ENCODE measurements around the gene STOML3. TPM values are rescaled to one million over a fixed set of nuclear protein-coding genes. Genes with fewer than 3 reads are reported as not detected.

The STOML3 gene
- total RNA-seq, 1 donor from 2014 or later = not detected

DNA sequence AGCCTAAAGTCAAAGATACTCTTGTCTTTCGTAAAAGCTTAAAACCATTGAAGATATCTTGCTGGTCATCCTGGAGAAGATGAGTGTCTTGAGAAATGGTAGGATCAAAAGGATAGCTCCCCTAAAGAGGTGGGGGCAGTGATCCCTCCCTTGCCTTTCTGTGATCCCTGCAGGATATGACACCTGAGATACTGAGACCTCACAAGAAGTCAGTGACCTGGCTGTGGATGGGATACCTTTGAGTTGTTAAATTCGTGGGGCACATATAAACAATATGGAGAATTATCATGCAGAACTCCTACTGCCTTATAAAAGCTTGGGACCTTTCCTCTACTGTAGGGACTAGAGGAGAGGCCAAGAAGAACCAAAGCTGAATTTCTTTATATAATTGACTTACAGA, 21.4 kb downstream of the STOML3 start:
- Mint-ChIP-seq H3K36me3 (ENCODE audit: low read depth) (no peaks in the 10 kb centered on the region), H3K4me1 (no peaks in the 10 kb centered on the region), H3K27me3 (peaks cover 2% of the 10 kb centered on the region), H3K9me3 (no peaks in the 10 kb centered on the region), H3K27ac (no peak overlapping the region), H3K4me3 (no peak overlapping the region)
- POLR2A ChIA-PET = no interaction called here
- DNase-seq (no peak), ATAC-seq (ENCODE audit: low read depth) (no peak)
- TF ChIP-seq, protein P1, sequence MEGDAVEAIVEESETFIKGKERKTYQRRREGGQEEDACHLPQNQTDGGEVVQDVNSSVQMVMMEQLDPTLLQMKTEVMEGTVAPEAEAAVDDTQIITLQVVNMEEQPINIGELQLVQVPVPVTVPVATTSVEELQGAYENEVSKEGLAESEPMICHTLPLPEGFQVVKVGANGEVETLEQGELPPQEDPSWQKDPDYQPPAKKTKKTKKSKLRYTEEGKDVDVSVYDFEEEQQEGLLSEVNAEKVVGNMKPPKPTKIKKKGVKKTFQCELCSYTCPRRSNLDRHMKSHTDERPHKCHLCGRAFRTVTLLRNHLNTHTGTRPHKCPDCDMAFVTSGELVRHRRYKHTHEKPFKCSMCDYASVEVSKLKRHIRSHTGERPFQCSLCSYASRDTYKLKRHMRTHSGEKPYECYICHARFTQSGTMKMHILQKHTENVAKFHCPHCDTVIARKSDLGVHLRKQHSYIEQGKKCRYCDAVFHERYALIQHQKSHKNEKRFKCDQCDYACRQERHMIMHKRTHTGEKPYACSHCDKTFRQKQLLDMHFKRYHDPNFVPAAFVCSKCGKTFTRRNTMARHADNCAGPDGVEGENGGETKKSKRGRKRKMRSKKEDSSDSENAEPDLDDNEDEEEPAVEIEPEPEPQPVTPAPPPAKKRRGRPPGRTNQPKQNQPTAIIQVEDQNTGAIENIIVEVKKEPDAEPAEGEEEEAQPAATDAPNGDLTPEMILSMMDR (IDR thresholded peaks at IDR 0.05) = no peak
- CTCF ChIA-PET = no interaction called here
- intact Hi-C loops (cut with micrococcal nuclease) = no loop called here

DNA sequence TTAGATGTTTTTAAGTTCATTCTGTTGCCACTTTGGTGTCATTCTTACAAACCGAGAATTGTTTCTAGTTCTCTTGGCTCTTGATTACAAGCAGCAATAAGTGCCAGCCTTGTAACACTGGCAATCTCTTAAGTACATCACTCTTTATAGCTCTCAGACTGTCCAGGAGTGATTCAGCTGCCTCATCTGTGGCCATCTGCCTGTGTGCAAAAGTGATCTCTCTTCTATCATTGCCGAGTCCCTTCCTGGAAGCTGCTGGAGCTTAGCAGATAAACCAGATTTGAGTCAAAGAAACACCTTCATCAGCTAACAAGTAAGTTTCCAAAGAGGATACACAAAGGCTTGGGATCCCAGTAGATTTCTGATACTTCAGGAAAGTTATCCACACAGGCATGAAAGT, 23.2 kb downstream of the STOML3 start:
- H3K36me3 Mint-ChIP-seq (ENCODE audit: low read depth) = no peaks in the 10 kb centered on the region
- TF ChIP-seq, protein P1 (IDR thresholded peaks at IDR 0.05) = no peak
- no peak overlapping the region for H3K27ac Mint-ChIP-seq
- peaks cover 2% of the 10 kb centered on the region for H3K27me3 Mint-ChIP-seq
- DNase-seq (no peak), ATAC-seq (ENCODE audit: low read depth) (no peak)
- CTCF ChIA-PET = no interaction called here
- no peaks in the 10 kb centered on the region for H3K4me1 Mint-ChIP-seq
- no peak overlapping the region for H3K4me3 Mint-ChIP-seq
- intact Hi-C loops (cut with micrococcal nuclease) = no loop called here
- POLR2A ChIA-PET = no interaction called here
- H3K9me3 Mint-ChIP-seq = no peaks in the 10 kb centered on the region

DNA sequence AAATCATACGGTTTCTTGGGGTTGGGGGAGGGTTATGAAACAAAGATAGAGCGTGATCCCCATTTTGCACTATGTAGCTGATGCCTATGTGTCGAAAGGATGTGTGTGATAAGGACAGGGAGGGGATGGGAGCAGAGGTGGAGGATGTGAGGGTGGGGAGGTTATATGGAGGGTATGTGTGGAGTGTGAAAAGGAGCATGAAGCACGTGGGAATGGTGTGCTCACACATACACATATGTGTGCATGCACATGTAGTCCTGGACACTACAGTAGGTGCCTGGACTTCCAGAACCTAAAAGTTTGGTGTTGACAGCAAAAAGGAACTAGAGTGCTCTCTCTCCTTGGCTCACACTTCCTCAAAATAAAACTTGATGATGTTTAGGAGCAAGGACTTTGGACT, 25.4 kb downstream of the STOML3 start:
- Mint-ChIP-seq H3K36me3 (ENCODE audit: low read depth) (no peaks in the 10 kb centered on the region), H3K27me3 (peaks cover 3% of the 10 kb centered on the region), H3K9me3 (no peaks in the 10 kb centered on the region), H3K4me3 (no peak overlapping the region), H3K4me1 (no peaks in the 10 kb centered on the region), H3K27ac (no peak overlapping the region)
- ATAC-seq (ENCODE audit: low read depth) (no peak), DNase-seq (no peak)
- ChIA-PET CTCF (no interaction called here), POLR2A (no interaction called here)
- intact Hi-C loops (cut with micrococcal nuclease) = no loop called here
- TF ChIP-seq, protein P1 (IDR thresholded peaks at IDR 0.05) = no peak

DNA sequence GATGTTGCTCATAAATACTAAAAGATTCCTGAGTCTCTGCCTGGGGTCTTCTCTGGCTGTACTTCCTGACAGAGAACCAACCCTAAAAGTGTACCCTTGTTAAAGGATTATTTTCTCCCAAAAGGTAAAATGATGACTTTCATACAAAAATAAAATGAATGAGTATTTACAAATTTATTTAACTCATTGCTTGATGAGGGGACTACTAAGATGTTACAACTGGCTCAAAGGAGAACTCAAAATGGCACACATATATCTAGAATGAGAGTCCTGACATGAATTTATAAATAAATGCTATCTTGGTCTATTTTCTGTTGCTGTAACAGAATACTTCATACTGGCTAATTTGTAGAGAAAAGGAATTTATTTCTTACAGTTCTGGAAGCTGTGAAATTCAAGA, 30.5 kb downstream of the STOML3 start:
- peaks cover 2% of the 10 kb centered on the region for H3K27me3 Mint-ChIP-seq
- ATAC-seq (ENCODE audit: low read depth) (no peak), DNase-seq (no peak)
- ChIA-PET POLR2A (no interaction called here), CTCF (no interaction called here)
- intact Hi-C loops (cut with micrococcal nuclease) = no loop called here
- TF ChIP-seq, protein P1 (IDR thresholded peaks at IDR 0.05) = no peak
- H3K4me3 Mint-ChIP-seq = no peak overlapping the region
- no peak overlapping the region for H3K27ac Mint-ChIP-seq
- H3K9me3 Mint-ChIP-seq = peaks cover 8% of the 10 kb centered on the region
- no peaks in the 10 kb centered on the region for H3K36me3 Mint-ChIP-seq (ENCODE audit: low read depth)
- H3K4me1 Mint-ChIP-seq = no peaks in the 10 kb centered on the region

DNA sequence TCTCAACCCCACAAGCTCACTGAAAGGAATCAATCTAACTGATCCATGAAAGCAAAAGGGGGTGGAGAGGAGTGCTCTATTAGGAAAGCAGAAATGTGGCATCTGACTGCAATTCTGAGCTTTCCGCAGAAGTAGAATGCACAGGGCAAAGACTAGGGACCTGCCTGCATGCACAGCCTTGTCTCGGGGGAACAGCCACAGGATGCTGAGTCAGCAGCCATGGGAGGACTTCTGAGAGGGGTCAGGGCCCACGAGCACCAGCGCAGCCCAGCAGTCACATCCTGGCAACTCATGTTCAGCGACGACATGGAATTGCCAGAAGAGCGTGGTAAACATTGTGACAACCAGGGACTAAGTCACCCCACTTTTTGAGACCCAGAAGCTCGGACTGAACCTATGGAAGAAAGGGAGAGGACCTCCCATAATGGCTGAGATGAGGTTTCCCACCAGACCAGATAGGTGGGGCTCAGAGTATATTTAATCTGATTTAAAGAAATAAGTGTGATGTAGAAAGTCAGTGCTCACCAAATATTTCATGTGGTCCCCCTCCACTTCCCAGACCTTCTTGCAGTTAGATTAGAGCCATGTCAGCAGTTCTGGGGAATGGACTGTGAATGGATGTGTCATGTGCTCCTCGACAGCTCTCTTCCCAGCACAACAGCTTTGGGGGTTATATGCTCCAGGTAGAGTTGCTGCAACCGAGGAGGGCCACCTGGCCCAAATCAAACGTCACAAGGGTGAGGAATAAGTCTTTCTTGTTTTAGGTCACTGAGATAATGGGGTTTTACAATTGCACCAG, 32.6 kb downstream of the STOML3 start:
- ChIA-PET CTCF (no interaction called here), POLR2A (no interaction called here)
- Mint-ChIP-seq H3K27me3 (peaks cover 2% of the 10 kb centered on the region), H3K27ac (no peak overlapping the region), H3K36me3 (ENCODE audit: low read depth) (no peaks in the 10 kb centered on the region), H3K9me3 (peaks cover 8% of the 10 kb centered on the region), H3K4me1 (no peaks in the 10 kb centered on the region), H3K4me3 (no peak overlapping the region)
- DNase-seq (no peak), ATAC-seq (ENCODE audit: low read depth) (no peak)
- intact Hi-C loops (cut with micrococcal nuclease) = no loop called here
- TF ChIP-seq, protein P1 (IDR thresholded peaks at IDR 0.05) = no peak

Data from activated B cell treated with CpG ODN at 0.5 μM for 24 hours (primary cell).